ENCODE results near the gene OR2M4. TPM values are rescaled to one million over a fixed set of nuclear protein-coding genes. Genes with fewer than 3 reads are reported as not detected.

OR2M4 gene
- total RNA-seq, 6 donors from 2014 or later: not detected

- Histone ChIP-seq H3K4me3 (no peak overlapping the region), H3K9me3 (peaks cover 0 to 4% (median 0%) of the 10 kb centered on the region in 4 donors), H3K27me3 (no peaks in the 10 kb centered on the region), H3K27ac (no peak overlapping the region), H3K4me1 (no peaks in the 10 kb centered on the region), H3K36me3 (no peaks in the 10 kb centered on the region)
- no peak for ATAC-seq (ENCODE audit: low FRiP score in 2 of 2)
- WGBS, 2 donors: 61 to 77% methylated on average over 1 of the region's 1 CpG
- no peak for DNase-seq
- TF ChIP-seq CTCF (IDR thresholded peaks at IDR 0.05): no peak
- no peak for TF ChIP-seq EP300 (IDR thresholded peaks at IDR 0.05)
- no peak for TF ChIP-seq POLR2AphosphoS5 (IDR thresholded peaks at IDR 0.05)
- no peak for TF ChIP-seq POLR2A (IDR thresholded peaks at IDR 0.05)
Measured at GRCh38 chr1:248194117-248194516, 37.1 kb upstream of the OR2M4 start.

- DNase-seq (no peak), ATAC-seq (ENCODE audit: low FRiP score in 2 of 2) (no peak)
- H3K4me1 ChIP-seq: no peaks in the 10 kb centered on the region
- TF ChIP-seq POLR2AphosphoS5 (IDR thresholded peaks at IDR 0.05): no peak
- no peak for TF ChIP-seq EP300 (IDR thresholded peaks at IDR 0.05)
- TF ChIP-seq POLR2A (IDR thresholded peaks at IDR 0.05): no peak
- TF ChIP-seq CTCF (IDR thresholded peaks at IDR 0.05): no peak
- H3K27me3 ChIP-seq: no peaks in the 10 kb centered on the region
- peaks cover 0 to 4% (median 0%) of the 10 kb centered on the region in 4 donors for H3K9me3 ChIP-seq
- no peak within 1 kb of the TSS for H3K27ac ChIP-seq
- H3K4me3 ChIP-seq: no peak within 1 kb of the TSS
- H3K36me3 ChIP-seq: no peaks in the 10 kb centered on the region
- WGBS, 2 donors: 53 to 58% methylated on average over 4 of the region's 4 CpGs
Measured at GRCh38 chr1:248196965-248197364, 34.3 kb upstream of the OR2M4 start, which contains the start of gene OR2M3. TSS of gene OR2M3 (plus strand) at chr1:248197265. CDS start at chr1:248203068, 5,803 bp downstream.

GRCh38 chr1:248215880-248216279, 15.3 kb upstream of the OR2M4 start:
- Histone ChIP-seq H3K27ac (no peak overlapping the region), H3K4me3 (no peak overlapping the region), H3K4me1 (no peaks in the 10 kb centered on the region), H3K36me3 (no peaks in the 10 kb centered on the region), H3K9me3 (no peaks in the 10 kb centered on the region), H3K27me3 (no peaks in the 10 kb centered on the region)
- no peak for DNase-seq
- no peak for TF ChIP-seq POLR2AphosphoS5 (IDR thresholded peaks at IDR 0.05)
- no peak for TF ChIP-seq POLR2A (IDR thresholded peaks at IDR 0.05)
- 95 to 97% methylated on average over 1 of the region's 1 CpG for WGBS, 2 donors
- no peak for ATAC-seq (ENCODE audit: low FRiP score in 2 of 2)

- Histone ChIP-seq H3K4me3 (no peak overlapping the region), H3K36me3 (no peaks in the 10 kb centered on the region), H3K27ac (no peak overlapping the region), H3K4me1 (no peaks in the 10 kb centered on the region), H3K9me3 (no peaks in the 10 kb centered on the region), H3K27me3 (no peaks in the 10 kb centered on the region)
- WGBS, 2 donors: 81 to 91% methylated on average over 1 of the region's 1 CpG
- no peak for DNase-seq
- TF ChIP-seq CTCF (IDR thresholded peaks at IDR 0.05) (no peak), EP300 (IDR thresholded peaks at IDR 0.05) (no peak), POLR2AphosphoS5 (IDR thresholded peaks at IDR 0.05) (no peak), POLR2A (IDR thresholded peaks at IDR 0.05) (no peak)
- ATAC-seq (ENCODE audit: low FRiP score in 2 of 2): no peak
Measured at GRCh38 chr1:248225537-248225936, 5.7 kb upstream of the OR2M4 start.

- no peaks in the 10 kb centered on the region for H3K4me1 ChIP-seq
- ATAC-seq (ENCODE audit: low FRiP score in 2 of 2) (no peak), DNase-seq (no peak)
- no peak for TF ChIP-seq EP300 (IDR thresholded peaks at IDR 0.05)
- no peak for TF ChIP-seq POLR2A (IDR thresholded peaks at IDR 0.05)
- TF ChIP-seq CTCF (IDR thresholded peaks at IDR 0.05): no peak
- no peak for TF ChIP-seq POLR2AphosphoS5 (IDR thresholded peaks at IDR 0.05)
- no peak overlapping the region for H3K27ac ChIP-seq
- H3K36me3 ChIP-seq: no peaks in the 10 kb centered on the region
- H3K4me3 ChIP-seq: no peak overlapping the region
- H3K9me3 ChIP-seq: no peaks in the 10 kb centered on the region
- whole genome bisulfite sequencing, 2 donors: 72 to 73% methylated on average over 5 to 6 of the region's 6 CpGs
- H3K27me3 ChIP-seq: no peaks in the 10 kb centered on the region
Measured at GRCh38 chr1:248229360-248229908, 1.8 kb upstream of the OR2M4 start.
